Glutamatergic neuron (in vitro differentiated cells): ENCODE measurements around the gene R3HDM2. TPM values are rescaled to one million over a fixed set of nuclear protein-coding genes. Genes with fewer than 3 reads are reported as not detected.

ENCODE experiments used
- DNase-seq: peaks from one replicate; pipeline ENCODE4 v3.0.0; 2022
- H3K27ac Mint-ChIP-seq: one replicate; pipeline ENCODE4 v1.8.0; 2020; ENCODE audit warnings: mild to moderate bottlenecking, mixed read lengths, inconsistent platforms; ENCODE audit not compliant: unreplicated experiment
- H3K27me3 Mint-ChIP-seq: one replicate; pipeline ENCODE4 v1.8.0; 2020; ENCODE audit warnings: mild to moderate bottlenecking, moderate library complexity, mixed read lengths, inconsistent platforms; ENCODE audit not compliant: unreplicated experiment
- H3K36me3 Mint-ChIP-seq: one replicate; pipeline ENCODE4 v1.8.0; 2020; ENCODE audit warnings: mild to moderate bottlenecking, mixed read lengths, inconsistent platforms; ENCODE audit not compliant: unreplicated experiment
- H3K4me1 Mint-ChIP-seq: one replicate; pipeline ENCODE4 v1.8.0; 2020; ENCODE audit warnings: mild to moderate bottlenecking, low read depth, mixed read lengths, inconsistent platforms; ENCODE audit not compliant: unreplicated experiment
- H3K4me3 Mint-ChIP-seq: one replicate; pipeline ENCODE4 v1.8.0; 2020; ENCODE audit warnings: mild to moderate bottlenecking, mixed read lengths, inconsistent platforms; ENCODE audit not compliant: unreplicated experiment
- H3K9me3 Mint-ChIP-seq: one replicate; pipeline ENCODE4 v1.8.0; 2020; ENCODE audit warnings: mild to moderate bottlenecking, moderate library complexity, mixed read lengths, inconsistent platforms; ENCODE audit not compliant: unreplicated experiment
- CTCF ChIP-seq: fragments of 200-600 bp; sonication (generic); IDR thresholded peaks from one replicate; pipeline ENCODE4 v1.5.0; 2021; ENCODE audit not compliant: partially characterized antibody, unreplicated experiment
- total RNA-seq: library from RNA; stranded (reverse); fragmentation: NEBNext Ultra II Directional; extraction: Animal tissue kit (Norgen Biotek cat#: 25700); gene quantifications from one replicate; pipeline ENCODE4 v1.2.1, GENCODE V29; 2021; ENCODE audit not compliant: unreplicated experiment

The R3HDM2 gene
- total RNA-seq, 1 donor from 2014 or later, result 106 TPM

DNA sequence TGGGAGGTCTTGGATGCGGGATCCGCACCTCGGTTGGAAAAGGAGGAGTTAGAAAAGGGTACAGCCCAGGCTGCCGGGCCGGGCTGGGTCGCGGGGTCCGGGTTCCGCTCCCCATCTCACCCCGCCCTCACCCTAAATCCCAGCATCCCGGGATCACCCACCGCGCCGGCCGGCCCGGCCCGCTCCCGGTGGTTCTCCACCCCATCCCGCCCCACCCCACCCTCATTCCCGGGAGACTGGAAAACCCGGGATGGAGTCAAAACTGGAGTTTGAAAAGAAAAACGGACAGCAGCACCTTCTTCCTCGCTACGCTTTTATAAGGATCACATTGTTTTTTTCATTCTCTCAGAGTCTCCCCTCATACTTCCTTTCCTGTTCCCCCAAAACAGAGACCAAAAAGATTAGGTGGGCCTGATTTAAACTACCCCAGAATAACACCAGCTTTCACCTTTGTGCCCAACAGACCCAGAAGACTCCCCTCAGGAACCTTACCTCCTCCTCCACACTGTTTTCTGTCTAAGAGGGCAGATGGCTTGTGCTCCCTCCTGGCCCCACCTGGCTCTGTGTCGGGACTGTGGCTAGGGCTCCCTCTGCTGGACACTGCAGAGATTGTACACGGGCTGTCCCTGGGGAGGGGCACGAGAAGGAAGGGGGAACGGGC is 31.5 kb upstream of the R3HDM2 start:
- peak; percentile 94 for DNase-seq
- Mint-ChIP-seq H3K4me3 (peak overlapping the region; percentile 94), H3K9me3 (peaks cover 17% of the 10 kb centered on the region), H3K27ac (peak overlapping the region; percentile 96), H3K4me1 (peaks cover 16% of the 10 kb centered on the region), H3K27me3 (peaks cover 28% of the 10 kb centered on the region), H3K36me3 (peaks cover 5% of the 10 kb centered on the region)
- TF ChIP-seq CTCF, result peak; percentile 93

- DNase-seq, result no peak
- peak overlapping the region; percentile 94 for H3K4me3 Mint-ChIP-seq
- no peak for TF ChIP-seq CTCF
- peaks cover 14% of the 10 kb centered on the region for H3K9me3 Mint-ChIP-seq
- H3K27me3 Mint-ChIP-seq, result peaks cover 25% of the 10 kb centered on the region
- peaks cover under 1% of the 10 kb centered on the region for H3K36me3 Mint-ChIP-seq
- H3K4me1 Mint-ChIP-seq, result peaks cover 16% of the 10 kb centered on the region
- H3K27ac Mint-ChIP-seq, result peak overlapping the region; percentile 52
Observed at GRCh38 chr12:57461917-57462250, 31.0 kb upstream of the R3HDM2 start.

- Mint-ChIP-seq H3K4me1 (peaks cover 16% of the 10 kb centered on the region), H3K36me3 (no peaks in the 10 kb centered on the region), H3K27ac (peak overlapping the region; percentile 52), H3K9me3 (peaks cover 13% of the 10 kb centered on the region), H3K27me3 (peaks cover 25% of the 10 kb centered on the region), H3K4me3 (peak overlapping the region; percentile 94)
- peak; percentile 62 for DNase-seq
- TF ChIP-seq CTCF, result no peak
Observed at GRCh38 chr12:57461276-57461916, 30.6 kb upstream of the R3HDM2 start.

GRCh38 chr12:57460841-57461275 is 30.0 kb upstream of the R3HDM2 start:
- peak; percentile 72 for DNase-seq
- peak overlapping the region; percentile 94 for H3K4me3 Mint-ChIP-seq
- H3K9me3 Mint-ChIP-seq, result peaks cover 16% of the 10 kb centered on the region
- H3K4me1 Mint-ChIP-seq, result peaks cover 19% of the 10 kb centered on the region
- peaks cover 25% of the 10 kb centered on the region for H3K27me3 Mint-ChIP-seq
- peak overlapping the region; percentile 43 for H3K27ac Mint-ChIP-seq
- TF ChIP-seq CTCF, result peak; percentile 13
- H3K36me3 Mint-ChIP-seq, result no peaks in the 10 kb centered on the region

GRCh38 chr12:57460468-57460784 is 29.6 kb upstream of the R3HDM2 start:
- peaks cover 24% of the 10 kb centered on the region for H3K27me3 Mint-ChIP-seq
- no peak for TF ChIP-seq CTCF
- peaks cover 17% of the 10 kb centered on the region for H3K9me3 Mint-ChIP-seq
- peak overlapping the region; percentile 9 for H3K27ac Mint-ChIP-seq
- peak; percentile 33 for DNase-seq
- H3K36me3 Mint-ChIP-seq, result no peaks in the 10 kb centered on the region
- peak overlapping the region; percentile 75 for H3K4me3 Mint-ChIP-seq
- H3K4me1 Mint-ChIP-seq, result peaks cover 22% of the 10 kb centered on the region
